Activated CD8-positive, alpha-beta memory T cell treated with anti-CD3 and anti-CD28 coated beads, Interleukin-2, amount 50 U/mL, for 24 hours (primary cell): ENCODE measurements around the gene ASAH2B.
"Not testable (repeated sequence)": the region's sequence is repeated elsewhere in the genome, so short reads cannot be mapped to it uniquely, and the experiment has no call there.

Experiments
- DNase-seq: peaks from one replicate; pipeline ENCODE4 v3.0.0-alpha.2; 2020; ENCODE audit errors: extremely low read depth

Gene ASAH2B

DNA sequence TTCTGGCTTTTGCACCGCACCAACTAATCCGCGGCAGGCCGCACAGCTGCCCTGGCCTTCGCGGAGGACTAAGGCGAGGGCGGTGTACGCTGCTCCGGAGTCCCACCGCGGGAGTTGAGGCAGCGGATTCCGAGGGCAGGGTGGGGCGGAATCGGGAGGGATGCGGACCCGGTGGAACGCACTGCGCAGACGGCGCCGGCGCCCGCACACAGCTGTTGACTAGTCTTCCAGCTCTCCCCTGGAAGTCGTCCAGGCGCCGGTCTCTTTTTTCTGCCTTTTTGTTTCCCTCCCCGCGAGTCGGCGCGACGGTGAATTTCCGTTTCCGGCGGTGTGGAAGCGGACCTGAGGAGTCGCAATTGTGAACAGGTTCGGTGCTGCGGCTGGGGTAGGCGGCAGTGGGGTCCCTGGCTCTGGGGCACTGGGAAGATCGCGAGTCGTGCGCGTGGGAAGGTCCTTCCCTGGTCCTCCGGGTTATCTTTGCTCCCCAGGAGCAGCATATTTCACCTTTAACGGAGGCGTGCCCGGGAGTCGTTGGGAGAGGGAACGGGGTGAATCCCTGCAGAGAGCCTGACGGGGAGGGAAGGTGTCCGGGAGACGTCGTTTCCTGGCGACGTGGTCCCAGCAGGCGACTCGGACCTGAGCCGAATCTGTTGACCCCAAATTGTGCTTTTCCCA is at the start of gene ASAH2B:
Gene ASAH2B, plus strand, starts transcription at position 319 of the 675 bp plus-strand sequence. CDS start 5,195 bp downstream, outside the sequence.
- DNase-seq, result peak; percentile 55

DNA sequence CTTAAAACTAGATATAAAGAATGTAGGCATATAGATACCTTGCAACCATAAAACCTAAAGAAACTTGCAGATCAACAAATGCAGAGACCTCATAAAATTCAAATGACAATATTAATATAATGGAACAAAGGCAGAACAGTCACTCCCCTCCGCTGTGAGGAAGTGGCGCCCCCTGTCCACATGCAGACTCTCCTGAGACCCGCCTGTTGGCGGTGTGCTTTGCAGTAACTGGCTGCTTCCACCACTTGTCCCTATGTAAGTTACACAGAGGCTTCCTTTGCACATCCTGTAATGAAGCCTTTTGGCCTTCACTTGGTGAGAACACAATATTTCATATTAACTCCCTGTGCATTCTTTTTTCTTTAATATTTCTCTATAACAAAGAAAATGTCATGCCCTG is 41.9 kb upstream of the ASAH2B start:
- not testable (repeated sequence) for DNase-seq

DNA sequence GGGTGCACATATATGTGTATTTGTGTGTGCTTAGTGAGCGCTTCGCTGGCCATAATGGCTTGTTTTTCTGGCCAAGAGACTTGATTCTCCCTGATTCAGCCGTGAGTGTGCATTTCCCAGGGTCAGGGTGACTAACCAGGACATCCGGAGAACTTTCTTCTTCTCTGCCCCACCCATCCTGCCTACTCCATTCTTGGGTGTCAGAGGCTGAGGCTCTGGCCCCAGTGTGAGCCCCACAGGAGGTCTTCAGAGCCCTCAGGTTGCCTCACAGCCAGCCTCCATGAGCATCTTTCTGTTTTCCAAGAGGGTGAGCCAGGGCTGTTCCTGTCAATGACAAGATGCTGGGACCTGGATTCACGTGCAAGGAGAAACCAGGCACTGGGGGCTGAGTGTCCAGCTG is 37.8 kb upstream of the ASAH2B start:
- not testable (repeated sequence) for DNase-seq

DNA sequence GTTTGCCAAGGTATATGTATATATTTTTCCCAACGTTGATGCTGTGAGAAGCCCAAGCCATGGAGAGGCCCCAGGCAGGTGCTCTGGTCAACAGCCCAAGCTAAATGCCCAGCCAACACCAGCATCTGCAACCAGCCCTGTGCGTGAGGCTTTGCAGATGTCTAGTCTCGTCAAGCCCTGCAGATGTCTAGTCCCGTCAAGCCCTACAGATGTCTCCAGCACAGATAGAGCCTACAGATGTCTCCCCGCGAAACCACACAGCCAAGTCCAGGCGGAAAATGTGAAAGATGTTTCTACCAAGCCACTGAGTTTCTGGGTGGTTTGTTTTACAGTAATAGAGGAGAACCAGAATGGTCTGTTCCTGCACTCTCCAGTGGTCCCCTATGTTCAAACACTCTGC is 36.7 kb upstream of the ASAH2B start:
- not testable (repeated sequence) for DNase-seq

DNA sequence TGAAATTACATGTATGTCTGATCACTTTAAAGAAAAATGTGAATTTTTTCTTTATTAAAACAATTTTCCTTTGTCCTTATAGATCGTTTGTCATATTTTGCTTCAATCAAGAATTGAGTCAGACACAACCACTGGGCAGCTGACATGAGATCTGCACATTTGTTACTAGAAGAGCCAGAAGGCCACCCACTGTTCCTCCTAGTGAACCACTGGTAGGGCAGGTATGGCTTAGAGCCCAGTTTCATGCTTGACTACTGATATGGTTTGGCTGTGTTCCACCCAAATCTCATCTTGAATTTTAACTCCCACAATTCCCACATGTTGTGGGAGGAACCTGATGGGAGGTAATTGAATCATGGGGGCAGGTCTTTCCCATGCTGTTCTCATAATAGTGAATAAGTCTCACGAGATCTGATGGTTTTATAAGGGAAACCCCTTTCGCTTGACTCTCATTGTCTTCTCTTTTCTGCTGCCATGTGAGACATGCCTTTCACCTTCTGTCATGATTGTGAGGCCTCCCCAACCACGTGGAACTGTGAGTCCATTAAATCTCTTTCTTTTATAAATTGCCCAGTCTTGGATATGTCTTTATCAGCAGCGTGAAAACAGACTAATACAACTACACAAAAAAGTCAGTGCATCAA is 35.2 kb upstream of the ASAH2B start:
- not testable (repeated sequence) for DNase-seq

DNA sequence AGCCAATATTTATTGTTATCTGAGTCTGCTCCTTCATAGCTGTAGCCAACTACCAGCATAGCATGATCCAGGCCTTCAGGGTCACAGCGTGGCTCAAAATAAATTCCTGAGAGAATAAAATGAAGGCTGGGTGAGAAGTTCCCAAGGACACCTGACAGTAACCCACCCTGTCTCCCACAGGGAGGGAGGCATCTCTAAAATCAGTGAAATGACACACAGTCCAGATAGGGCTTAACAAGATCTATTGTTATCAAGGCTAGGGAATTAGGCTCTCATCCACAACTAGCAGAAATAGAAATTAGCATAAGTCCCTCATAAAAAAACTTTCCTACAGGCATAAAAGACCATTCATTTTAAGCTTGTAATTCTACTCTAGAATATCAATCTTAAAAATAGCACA is 33.7 kb upstream of the ASAH2B start:
- DNase-seq, result not testable (repeated sequence)

DNA sequence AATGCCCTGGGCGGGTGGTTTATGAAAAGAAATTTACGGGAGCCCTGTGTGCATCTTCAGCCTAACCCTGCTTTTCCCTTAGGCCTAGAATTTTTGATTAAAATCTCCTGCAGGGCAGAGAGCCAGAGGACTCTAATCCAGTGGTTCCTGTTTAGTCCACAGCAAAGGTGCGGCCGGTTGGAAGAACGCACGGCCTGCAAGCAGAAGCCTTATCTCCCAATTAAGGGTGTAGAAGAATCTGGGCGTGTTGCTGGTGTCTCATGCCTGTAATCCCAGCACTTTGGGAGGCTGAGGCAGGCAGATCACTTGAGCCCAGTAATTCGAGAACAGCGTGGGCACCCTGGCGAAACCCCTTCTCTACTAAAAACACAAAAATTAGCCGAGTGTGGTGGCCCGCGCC is 29.5 kb upstream of the ASAH2B start:
- DNase-seq, result not testable (repeated sequence)

DNA sequence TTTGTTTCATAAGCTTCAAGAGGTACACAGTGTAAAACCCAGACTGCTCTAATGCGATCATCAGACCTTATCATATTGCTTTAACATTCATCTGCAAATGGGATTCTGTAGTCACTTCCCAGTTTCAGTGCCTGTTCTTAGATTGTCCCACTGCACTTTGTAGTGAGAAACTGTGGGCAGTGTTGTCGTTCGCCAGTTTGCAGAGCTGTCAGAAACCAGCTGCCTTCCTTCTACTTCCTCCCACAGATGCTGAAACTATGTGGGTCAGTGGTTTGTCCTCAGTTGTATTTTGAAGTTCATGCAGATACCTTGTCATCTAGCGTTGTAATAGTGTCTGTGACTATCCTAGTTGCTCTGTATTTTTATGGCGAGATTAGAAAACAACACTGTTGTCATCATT is 15.9 kb upstream of the ASAH2B start:
- not testable (repeated sequence) for DNase-seq

DNA sequence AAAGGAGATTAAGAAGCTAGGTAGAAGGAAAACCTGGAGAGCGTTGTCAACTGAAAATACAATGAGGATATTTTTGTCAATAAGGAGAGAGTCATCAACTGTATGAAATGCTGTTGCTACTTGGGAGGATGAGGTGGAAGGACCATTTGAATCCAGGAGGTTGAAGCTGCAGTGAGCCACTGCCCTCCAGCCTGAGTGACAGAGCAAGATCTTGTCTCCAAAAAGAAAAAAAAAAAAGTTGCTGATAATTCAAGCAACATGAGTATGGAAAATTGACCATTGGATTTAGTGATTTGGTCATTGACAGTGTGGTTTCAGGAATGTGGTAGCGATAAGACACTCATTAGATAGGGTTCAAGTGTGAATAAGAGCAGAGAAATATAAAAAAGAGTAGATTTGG is 11.6 kb upstream of the ASAH2B start:
- DNase-seq, result not testable (repeated sequence)

DNA sequence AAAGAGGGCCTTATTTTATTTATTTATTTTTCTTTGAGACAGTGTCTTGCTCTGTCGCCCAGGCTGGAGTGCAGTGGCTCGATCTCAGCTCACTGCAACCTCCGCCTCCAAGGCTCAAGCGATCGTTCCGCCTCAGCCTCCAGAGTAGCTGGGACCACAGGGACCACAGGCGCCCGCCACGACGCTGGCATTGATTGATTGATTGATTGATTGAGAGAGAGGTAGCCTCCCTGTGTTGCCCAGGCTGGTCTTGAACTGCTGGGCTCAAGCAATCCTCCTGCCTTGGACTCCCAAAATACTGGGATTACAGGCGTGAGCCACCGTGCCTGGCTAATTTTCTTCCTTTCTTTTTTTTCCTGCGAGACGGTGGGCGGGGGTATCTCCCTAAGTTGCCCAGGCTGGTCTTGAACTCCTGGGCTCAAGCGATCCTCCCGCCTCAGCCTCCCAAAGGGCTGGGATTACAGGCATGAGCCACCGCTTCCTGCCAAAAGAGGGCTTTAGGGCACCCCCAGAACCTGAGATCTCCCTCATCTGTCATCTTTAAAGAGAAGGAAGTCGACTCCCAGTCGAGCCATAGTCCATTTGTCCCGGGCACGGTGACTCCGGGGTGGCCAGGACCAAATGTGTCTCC is 634 bp upstream of the ASAH2B start:
- DNase-seq, result not testable (repeated sequence)

DNA sequence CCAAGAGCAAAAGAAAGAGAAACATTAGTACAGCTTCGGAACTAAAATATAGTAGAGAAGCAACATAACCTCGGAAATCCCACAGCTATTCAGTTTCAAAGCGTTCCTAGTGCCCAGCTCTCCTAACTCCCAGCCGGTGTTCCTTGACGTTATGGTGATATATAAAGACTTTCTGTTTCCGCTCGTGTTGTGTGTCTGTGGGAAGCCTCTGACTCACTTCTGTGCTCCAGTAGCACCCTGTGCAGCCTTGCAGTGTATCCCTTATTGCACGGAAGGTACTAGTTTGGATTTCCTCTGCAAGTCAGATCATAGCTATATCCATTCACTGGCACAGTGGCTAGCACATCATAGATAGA is 535 bp downstream of the ASAH2B start:
- DNase-seq, result no peak

DNA sequence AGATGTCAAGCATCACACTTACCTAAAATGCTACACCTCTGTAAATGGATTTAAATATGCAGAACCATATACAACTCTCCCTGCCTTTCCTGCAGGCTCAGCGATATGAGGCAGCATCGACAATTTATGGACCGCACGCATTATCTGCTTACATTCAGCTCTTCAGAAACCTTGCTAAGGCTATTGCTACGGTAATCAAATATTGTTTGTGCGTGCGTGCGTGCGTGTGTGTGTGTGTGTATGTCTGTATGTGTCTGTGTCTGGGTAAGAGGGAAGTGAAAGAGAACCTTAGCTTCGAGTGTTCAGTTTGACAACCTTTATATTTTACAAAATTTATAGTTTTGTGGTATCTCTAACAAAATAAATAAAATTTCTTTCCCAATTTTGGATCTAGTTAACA is 3.1 kb downstream of the ASAH2B start:
- not testable (repeated sequence) for DNase-seq

DNA sequence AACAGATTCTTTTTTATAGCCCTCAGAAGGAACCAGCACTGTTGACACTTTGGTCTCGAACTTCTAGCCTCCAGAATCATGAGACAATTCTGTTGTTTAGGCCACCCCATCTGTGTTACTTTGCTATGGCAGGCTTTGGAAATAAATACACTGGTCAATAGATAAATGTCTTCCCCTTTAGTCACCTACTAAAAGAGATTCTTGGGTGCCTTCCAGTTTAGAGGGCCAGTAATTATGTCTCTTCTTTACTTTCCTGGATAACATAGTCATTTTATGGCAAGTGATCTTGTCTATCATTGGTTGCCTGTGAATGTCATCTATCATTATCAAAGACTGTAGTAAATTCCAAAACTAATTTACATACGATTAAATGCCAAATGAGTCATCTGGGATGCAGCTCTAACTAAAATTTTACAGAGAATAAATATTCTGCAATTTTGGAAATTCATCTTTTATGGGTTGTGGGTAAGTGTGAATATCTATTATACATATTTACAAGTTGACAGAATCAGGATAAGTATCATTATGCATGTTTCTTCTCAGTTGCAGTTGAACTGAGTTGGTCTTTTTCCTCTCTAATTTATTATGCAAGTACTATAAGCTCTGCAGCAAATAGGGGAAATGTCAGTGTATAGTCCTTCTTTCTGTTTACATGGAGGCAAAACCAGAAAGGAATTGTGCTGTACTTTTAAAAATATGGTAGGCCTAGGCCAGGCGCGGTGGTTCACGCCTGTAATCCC is 27.2 kb downstream of the ASAH2B start:
- not testable (repeated sequence) for DNase-seq

DNA sequence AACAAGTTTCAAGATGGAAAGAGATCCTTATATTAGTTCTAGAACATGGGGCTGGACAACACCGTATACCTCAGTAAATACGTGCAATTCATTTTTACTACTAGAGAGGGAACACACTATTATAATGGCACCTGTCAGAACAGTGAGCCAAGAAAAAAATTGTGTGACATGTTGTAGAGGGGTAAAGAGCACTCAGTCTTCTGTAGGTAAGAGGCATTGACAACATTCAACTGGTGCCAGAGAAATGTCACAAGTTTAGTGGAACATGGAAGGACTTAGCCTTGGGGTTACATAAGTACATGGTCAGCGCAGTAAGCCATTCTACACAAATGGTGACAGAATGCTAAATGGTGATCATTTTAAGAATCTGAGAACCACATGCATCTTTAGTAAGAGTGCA is 32.3 kb downstream of the ASAH2B start:
- DNase-seq, result not testable (repeated sequence)

DNA sequence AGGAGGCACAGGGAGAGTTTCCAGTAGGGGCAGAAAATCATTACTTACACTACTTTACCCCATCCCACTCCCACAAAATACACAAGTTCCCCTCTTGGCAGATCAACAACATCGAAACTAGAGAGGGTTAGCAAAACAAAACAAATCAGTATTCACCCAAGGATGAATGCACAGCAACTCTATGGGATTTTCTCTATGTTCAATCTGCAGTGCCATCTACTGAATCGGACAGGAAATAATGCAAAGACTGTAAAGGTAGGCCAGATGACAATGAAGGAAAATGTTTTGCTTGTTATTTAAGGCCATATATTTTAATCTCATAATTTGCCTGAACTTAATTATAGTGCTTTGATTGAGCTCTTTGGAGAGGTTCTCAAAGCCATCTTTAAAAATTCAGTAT is 35.1 kb downstream of the ASAH2B start:
- DNase-seq, result not testable (repeated sequence)

DNA sequence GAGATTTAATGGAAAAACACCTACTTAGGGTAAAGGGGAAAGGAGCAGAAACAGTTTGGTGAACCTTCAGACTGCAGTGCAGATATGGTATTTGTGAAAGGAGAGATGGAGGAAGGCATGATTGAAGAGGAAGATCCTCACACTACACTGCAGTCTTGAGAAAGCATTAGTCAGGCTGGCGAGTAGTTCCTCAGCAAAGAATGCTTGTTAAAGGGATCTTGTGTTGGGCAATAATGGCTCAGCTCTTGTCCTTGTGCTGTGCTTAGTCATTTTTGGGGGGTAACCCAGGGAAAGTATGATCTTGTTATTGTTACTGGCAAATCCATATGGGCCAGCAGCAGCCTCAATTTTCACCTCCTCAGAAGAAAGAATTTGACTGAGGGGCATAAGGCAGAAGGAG is 40.3 kb downstream of the ASAH2B start:
- DNase-seq, result not testable (repeated sequence)

DNA sequence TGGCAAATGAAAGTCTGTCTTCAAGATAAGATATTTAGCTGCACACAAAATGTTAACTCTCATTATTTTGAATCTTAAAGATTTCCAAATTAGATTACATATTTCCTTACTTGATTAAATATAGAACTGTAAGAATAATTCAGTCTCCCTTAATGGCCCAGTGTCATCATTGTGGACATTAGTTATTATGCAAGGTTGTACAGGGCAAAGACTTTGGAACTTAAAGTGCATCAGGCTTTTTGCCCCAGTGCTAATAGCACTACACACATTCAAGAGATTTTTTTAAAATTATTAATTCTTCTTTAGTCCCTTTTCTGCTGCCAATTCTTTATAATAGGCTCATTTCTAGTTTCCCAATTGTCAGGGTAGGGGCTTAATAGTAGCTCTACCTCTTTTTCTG is 42.3 kb downstream of the ASAH2B start:
- DNase-seq, result not testable (repeated sequence)

DNA sequence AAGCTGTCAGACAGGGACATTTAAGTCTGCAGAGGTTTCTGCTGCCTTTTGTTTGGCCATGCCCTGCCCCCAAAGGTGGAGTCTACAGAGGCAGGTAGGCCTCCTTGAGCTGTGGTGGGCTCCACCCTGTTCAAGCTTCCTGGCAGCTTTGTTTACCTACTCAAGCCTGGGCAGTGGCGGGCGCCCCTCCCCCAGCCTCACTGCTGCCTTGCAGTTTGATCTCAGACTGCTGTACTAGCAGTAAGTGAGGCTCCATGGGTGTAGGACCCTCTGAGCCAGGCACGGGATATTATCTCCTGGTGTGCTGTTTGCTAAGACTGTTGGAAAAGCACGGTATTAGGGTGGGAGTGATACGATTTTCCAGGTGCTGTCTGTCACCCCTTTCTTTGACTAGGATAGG is 48.2 kb downstream of the ASAH2B start:
- DNase-seq, result not testable (repeated sequence)

DNA sequence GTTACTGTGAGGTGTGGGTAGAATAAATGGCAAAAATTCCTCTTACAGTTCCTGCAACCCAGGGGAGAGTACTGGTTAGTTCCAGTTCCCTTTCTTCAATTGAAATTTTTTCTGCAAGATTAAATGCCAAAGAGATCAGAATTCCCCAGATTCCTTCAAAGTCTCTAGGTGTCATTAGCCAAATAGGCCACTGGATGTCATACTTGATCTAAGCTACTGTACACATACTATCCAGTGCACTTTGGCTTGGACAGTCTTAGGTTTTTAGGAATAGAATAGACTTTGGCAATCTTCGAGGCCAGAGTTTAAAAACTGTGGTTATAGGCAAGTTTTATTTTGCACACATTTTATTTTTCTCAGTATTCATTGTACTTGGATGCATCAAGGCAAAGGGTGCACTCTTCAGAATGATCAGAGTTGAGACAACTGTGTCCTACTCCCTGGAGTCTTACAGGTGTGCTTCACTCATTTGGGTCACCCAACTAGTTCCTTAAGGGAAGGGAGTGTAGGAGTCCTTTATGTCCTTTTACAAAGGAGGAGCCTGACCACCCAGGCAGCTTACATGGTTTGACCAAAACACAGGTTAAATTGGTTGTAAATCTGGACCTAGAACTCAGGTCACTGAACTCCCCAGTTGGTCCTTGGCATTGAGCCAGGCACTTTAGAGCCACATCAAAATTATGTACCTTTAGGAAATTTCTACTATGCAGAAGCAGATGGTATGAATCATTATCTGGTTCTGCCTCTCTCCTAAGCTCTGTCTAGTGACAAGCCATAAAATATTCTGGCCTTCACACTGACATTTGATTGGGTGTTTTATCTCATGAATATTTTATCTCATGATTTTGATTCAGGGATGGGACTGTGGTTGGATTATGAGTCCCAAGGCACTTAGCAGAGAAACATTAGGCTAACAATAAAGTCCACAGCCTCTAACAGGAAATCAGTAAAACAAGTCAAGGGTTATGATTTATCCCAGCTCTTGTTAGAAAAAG is 49.5 kb downstream of the ASAH2B start:
- no peak for DNase-seq

DNA sequence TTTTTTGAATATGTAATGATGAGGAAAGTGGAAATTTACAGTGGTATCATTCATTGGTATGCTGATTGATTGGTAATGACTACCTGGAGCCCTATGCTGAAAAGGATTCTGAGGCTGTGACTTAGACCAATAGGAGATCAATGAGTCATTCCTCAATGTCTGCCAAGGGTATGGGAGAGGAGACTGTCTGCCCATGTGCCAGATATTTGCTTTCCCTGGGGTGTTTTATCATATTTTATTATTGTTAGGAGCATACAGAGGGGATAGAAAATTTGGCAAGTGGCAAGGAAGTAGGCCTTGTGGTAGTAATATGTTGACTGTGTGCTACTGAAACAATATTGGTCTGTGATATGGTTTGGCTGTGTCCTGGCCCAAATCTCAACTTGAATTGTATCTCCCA is 54.8 kb downstream of the ASAH2B start:
- no peak for DNase-seq

DNA sequence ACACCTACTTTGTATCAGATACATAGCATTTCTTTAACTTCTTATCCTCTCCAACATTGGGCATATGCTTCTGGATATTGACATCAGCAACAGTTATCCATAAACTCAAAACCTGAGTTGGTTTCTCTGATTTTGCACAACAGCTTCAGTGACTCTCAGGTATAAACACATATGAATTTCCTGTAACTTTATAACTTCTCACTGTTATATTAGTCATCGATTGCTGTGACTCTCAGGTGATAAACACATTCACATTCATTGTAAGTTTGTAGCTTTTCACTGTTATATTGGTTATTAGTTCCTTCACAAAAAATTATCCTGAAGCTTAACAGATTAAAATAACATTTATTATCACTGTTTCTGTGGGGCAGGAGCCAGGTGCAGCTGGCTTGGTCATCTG is 57.0 kb downstream of the ASAH2B start:
- DNase-seq, result no peak
